GM19351 (cell line): ENCODE results near the gene EIF6.

Experiments used
- ATAC-seq: cut with Tn5 transposase; IDR thresholded peaks from one replicate; pipeline ENCODE4 v1.9.1; 2021; ENCODE audit warnings: mild to moderate bottlenecking, moderate library complexity; ENCODE audit not compliant: unreplicated experiment

The EIF6 gene

GRCh38 chr20:35232575-35232974 is 52.0 kb downstream of the EIF6 start:
- ATAC-seq: no peak
